SK-N-SH (cell line): Measurements from ENCODE around the gene LDLRAP1.

Source experiments
- CTCF ChIP-seq: fragments of 200-600 bp; sonication (generic); IDR thresholded peaks from 2 replicates; pipeline ENCODE4 v1.6.1; 2017; ENCODE audit warnings: antibody characterized with exemption, mild to moderate bottlenecking, moderate library complexity
- MEF2A ChIP-seq: IDR thresholded peaks from 2 replicates; pipeline ENCODE4 v1.4.0; 2012; ENCODE audit warnings: low read depth, borderline replicate concordance
- RFX5 ChIP-seq: IDR thresholded peaks from 2 replicates; pipeline ENCODE4 v1.6.1; 2012; ENCODE audit warnings: mild to moderate bottlenecking, improper control_type of control experiment, low read length
- TCF12 ChIP-seq: IDR thresholded peaks from 2 replicates; pipeline ENCODE4 v1.4.0; 2012
- YY1 ChIP-seq: IDR thresholded peaks from 2 replicates; pipeline ENCODE4 v1.4.0; 2012; ENCODE audit warnings: low read depth, mild to moderate bottlenecking
- TF ChIP-seq, protein P1 (sequence below): IDR thresholded peaks from 2 replicates; pipeline ENCODE4 v1.6.1; 2012; ENCODE audit warnings: mild to moderate bottlenecking, low read depth, low read length, moderate library complexity

GRCh38 chr1:25550155-25550506 is 6.7 kb downstream of the LDLRAP1 start:
- TF ChIP-seq CTCF: no peak
- no peak for TF ChIP-seq YY1
- no peak for TF ChIP-seq RFX5
- TF ChIP-seq MEF2A: no peak
- TF ChIP-seq, protein P1, sequence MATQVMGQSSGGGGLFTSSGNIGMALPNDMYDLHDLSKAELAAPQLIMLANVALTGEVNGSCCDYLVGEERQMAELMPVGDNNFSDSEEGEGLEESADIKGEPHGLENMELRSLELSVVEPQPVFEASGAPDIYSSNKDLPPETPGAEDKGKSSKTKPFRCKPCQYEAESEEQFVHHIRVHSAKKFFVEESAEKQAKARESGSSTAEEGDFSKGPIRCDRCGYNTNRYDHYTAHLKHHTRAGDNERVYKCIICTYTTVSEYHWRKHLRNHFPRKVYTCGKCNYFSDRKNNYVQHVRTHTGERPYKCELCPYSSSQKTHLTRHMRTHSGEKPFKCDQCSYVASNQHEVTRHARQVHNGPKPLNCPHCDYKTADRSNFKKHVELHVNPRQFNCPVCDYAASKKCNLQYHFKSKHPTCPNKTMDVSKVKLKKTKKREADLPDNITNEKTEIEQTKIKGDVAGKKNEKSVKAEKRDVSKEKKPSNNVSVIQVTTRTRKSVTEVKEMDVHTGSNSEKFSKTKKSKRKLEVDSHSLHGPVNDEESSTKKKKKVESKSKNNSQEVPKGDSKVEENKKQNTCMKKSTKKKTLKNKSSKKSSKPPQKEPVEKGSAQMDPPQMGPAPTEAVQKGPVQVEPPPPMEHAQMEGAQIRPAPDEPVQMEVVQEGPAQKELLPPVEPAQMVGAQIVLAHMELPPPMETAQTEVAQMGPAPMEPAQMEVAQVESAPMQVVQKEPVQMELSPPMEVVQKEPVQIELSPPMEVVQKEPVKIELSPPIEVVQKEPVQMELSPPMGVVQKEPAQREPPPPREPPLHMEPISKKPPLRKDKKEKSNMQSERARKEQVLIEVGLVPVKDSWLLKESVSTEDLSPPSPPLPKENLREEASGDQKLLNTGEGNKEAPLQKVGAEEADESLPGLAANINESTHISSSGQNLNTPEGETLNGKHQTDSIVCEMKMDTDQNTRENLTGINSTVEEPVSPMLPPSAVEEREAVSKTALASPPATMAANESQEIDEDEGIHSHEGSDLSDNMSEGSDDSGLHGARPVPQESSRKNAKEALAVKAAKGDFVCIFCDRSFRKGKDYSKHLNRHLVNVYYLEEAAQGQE: no peak
- TF ChIP-seq TCF12: no peak
